Keratinocyte (primary cell): Measurements from ENCODE around the gene USH2A.

Experiments
- CTCF ChIP-seq, 3 experiments: IDR thresholded peaks in 1 of 3; conservative IDR thresholded peaks in 1 of 3; optimal IDR thresholded peaks in 1 of 3; 2 replicates in 2 of 3; 3 replicates in 1 of 3; pipeline versions ENCODE3 to v1.5.1; 2011; ENCODE audit warnings: low read length in 3 of 3, mild to moderate bottlenecking in 3 of 3, moderate library complexity in 2 of 3, control low read depth in 1 of 3, inconsistent platforms in 1 of 3; ENCODE audit not compliant: insufficient read depth in 2 of 3; ENCODE audit errors: extremely low read depth in 1 of 3
- EZH2 ChIP-seq: IDR thresholded peaks from one replicate; pipeline ENCODE4 v1.6.1; 2012; ENCODE audit warnings: inconsistent platforms, mild to moderate bottlenecking, low read length, moderate library complexity

- TF ChIP-seq EZH2 = no peak
- no peak for TF ChIP-seq CTCF (optimal IDR thresholded peaks at IDR 0.05 in 1 of 3, IDR thresholded peaks at IDR 0.05 in 1 of 3, conservative IDR thresholded peaks at IDR 0.05 in 1 of 3; ENCODE audit: extremely low read depth in 1 of 3, insufficient read depth in 2 of 3, low read length in 3 of 3)
These were observed 517.6 kb downstream of the USH2A start for GRCh38 chr1:215905493-215906115.
